HG03097 (cell line): Measurements from ENCODE around the gene HGS.

Source experiments
- ATAC-seq: cut with Tn5 transposase; IDR thresholded peaks from one replicate; pipeline ENCODE4 v1.9.1; 2021; ENCODE audit not compliant: unreplicated experiment, low FRiP score

HGS gene

GRCh38 chr17:81702934-81703746 lies 19.3 kb downstream of the HGS start, which contains the start of gene MRPL12:
Gene MRPL12, plus strand, starts transcription at chr17:81703367. Its CDS starts 135 bp downstream, at chr17:81703502.
- peak; percentile 65 for ATAC-seq

- ATAC-seq, result no peak
These were observed 20.2 kb downstream of the HGS start for GRCh38 chr17:81703747-81704654.

GRCh38 chr17:81705518-81706231 lies 21.9 kb downstream of the HGS start:
- ATAC-seq, result no peak

DNA sequence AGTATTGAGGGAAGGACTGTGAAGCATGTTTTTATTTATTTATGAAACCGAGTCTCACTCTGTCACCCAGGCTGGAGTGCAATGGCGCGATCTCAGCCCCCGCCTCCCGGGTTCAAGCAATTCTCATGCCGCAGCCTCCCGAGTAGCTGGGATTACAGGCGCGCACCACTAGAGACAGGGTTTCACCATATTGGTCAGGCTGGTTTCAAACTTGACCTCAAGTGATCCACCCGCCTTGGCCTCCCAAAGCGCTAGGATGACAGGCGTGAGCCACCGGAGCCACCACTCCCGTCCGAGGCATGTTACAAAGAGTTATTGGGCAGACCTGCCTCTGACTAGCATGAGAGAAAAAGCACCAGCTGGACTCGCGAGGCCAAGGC lies 22.4 kb downstream of the HGS start:
- ATAC-seq, result no peak

GRCh38 chr17:81706757-81707624 lies 23.2 kb downstream of the HGS start:
- ATAC-seq, result no peak

DNA sequence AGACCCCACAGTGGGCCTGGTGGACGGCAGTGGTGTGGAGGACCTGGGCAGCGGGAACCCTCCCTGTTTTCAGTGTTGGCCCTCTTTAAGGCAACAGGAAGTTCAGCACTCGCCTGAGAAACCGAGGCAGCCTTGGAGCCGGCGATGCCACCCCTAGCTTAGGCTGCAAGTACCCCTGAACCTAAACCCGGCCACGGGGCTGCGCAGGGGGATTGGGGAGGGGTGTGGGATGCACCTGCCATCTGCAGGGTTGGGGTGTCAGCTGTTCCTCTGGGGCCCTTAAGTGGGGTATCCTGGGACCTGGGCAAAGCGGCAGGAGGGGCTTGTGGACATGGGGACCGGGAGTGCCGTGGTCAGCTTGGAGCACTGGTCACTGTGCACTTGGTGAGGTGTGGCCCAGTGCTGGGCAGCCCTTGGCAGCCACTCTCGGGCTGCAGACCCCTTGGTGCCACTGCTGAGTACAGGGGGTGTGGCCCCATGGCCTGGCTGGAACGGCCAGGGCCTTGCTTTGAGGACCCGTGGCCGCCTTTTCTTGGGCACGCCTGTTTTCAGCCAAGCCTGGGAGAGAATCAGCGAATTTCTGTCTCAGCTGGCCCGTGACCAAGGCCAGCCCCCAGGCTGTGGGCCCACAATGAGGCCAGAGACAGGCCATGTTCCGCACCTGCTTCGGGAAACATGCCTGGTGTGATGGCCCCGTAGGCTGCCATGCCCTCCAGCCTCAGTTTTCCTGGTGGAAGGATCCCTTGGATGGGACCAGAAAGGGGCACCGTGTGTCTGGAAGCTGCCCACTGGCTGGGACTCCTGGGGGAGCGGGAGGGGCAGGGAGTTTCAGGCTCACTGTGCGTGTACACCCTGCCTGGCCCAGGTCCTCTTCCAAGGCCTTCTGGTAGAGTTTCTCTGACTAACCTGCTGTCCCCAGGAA lies 24.2 kb downstream of the HGS start:
- ATAC-seq, result no peak

DNA sequence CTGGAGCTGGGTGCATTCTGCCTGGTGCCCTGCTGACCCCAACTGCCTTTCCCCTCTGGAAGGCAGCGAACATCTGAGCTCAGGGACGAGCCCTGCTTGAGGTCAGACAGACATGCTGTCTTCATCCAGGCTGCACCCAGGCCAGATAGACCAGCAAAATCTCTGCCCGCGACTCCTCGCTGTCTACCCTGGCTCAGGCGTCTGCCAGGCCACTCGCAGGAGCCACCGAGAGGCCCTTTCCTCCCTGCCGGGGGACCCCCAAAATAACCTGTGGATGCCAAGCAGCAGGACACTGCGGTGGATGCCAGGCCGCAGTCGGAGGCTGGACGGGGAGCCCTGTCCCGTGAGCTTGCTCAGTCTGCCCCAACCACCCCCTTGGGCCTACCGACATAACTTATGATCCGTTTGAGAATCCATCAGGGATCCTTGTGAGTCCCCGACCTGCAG lies 25.0 kb downstream of the HGS start:
- ATAC-seq, result no peak

- no peak for ATAC-seq
These were observed 26.9 kb downstream of the HGS start for GRCh38 chr17:81710514-81711308.

GRCh38 chr17:81711814-81712467 lies 28.1 kb downstream of the HGS start, which contains the start of gene SLC25A10:
Gene SLC25A10, plus strand, starts transcription at chr17:81712284. Its CDS starts 143 bp downstream, at chr17:81712427.
- ATAC-seq, result peak; percentile 65

DNA sequence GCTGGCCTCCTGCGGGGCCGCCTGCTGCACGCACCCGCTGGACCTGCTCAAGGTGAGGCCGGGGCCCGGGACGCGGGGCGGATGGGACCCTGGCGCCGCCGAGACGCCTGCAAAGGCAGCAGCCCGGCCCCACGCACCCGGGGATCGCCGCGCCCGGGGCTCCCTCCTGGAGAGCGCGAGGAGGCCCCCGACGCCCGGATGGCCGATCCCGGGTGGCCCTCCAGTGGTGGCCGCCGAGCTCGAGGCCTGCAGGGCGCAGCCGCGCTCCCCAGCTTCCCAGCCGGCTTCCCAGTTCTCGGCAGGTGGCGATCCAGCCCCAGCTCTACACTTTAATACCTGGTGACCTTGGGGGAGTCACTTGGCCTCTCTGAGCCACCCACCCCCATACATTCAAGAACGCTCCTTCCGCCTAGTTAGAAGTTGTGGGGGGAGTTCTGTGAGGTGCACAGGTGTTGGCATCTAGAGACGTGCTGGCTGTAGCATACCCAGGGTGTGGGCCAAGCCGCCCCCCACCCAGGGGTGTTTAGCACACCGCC lies 28.7 kb downstream of the HGS start:
- ATAC-seq, result peak; percentile 19

DNA sequence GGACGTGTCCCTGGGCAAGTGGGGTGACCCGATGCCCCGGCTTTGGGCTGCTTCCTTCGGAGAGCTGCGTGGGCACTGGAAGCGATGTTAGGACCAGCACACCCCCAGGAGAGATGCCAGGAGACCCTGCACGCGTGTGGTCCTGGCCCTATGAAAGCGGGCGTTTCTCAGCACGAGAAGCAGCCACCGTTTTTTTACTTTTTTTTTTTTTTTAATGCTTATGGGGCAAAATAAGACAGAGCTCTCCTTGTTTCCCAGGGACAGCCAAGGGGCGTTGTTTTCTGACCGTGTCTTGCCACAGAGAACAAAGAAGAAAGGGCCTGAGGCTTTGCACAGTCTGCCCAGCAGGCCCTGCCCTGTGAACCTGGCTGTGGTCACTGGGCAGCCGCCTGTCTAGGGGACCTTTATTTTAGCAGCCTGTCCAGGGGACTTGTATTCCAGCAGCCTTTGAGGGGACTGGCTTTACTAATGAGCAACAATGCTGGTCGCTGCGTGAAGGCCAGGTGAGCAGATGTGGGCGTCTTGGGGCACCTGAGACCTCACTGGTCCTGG lies 29.3 kb downstream of the HGS start:
- ATAC-seq, result no peak

DNA sequence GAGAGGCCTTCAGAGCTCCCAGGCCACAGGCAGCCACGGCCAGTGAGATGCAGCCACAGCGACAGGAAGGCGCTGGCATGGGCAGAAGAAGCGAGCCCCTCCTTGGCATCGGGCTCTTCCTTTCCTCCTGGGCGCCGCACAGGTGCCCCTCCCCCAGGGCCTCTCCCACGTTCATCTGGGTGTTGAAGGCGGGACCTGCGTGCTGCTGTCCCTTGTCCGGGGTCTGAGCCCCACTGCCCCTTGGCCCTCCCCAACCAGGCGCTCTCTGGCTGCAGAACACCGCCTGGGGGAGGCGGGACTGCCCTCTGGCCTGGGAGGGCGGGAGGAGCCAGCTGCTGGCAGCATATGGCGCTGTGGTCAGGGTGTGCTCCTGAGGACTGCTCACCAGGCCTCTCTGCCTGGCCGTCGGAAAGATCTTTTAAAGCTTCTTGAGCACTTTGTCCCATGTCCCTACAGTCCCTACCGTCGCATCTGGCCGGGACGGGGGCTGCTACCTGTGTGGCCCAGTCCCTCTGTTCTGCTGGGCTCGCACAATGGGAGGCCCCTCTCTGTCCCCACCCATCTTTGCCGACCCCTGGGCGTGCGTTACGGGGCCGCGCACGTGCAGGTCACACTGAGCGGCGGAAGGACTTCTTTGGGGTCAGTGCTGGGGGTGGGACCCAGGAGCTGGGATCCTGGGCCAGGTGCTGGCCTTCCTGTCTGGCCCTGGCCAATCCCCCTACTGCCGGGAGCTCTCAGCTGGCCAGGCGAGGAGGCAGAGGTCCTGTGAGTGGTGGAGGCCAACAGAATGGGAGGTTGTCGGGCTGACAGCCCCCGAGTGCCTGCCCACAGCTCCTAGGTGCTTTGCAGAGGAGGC lies 30.0 kb downstream of the HGS start:
- ATAC-seq, result no peak

DNA sequence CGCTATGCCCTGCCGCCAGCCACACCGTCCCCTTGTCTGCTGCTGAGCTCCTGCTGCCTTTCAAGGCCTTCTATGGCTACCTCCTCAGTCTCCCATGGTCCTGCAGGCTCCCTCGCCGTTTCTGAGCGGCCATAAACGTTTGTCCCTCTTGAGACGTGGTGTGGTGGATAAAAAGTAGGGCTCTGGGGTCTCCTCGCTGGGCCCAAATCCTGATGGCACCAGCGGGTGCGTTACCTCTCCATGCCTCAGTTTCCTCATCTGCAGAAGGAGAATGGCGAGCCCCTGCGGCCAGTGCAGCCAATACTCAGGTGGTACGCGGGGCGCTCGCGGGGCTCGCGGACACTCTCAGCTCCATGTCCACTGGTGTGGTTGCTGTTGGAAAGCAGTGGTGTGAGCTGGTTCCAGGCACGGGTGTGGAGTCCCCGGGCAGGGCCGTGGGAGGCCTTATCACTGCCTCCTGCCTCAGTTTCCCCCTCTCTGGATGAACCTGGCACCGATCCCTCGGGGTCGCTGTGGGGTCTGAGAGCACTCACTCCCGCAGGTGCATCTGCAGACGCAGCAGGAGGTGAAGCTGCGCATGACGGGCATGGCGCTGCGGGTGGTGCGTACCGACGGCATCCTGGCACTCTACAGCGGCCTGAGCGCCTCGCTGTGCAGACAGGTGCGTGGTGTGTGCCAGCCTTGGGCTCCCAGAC lies 30.7 kb downstream of the HGS start:
- ATAC-seq, result no peak

GRCh38 chr17:81715107-81715871 lies 31.5 kb downstream of the HGS start:
- no peak for ATAC-seq
